IMR-90 (cell line): ENCODE measurements around the gene CKB.
A peak's percentile ranks its signal among the peaks of the same experiment; 100 is the strongest.

Experiments
- BHLHE40 ChIP-seq: fragments of 150-350 bp; IDR thresholded peaks from 2 replicates; pipeline ENCODE4 v1.6.1; 2016; ENCODE audit warnings: mild to moderate bottlenecking, low read depth, low read length
- CEBPB ChIP-seq: IDR thresholded peaks from 2 replicates; pipeline ENCODE4 v1.6.1; 2012; ENCODE audit warnings: low read depth, low read length, improper control_type of control experiment
- FOS ChIP-seq: fragments of 150-350 bp; IDR thresholded peaks from 2 replicates; pipeline ENCODE4 v1.6.1; 2016; ENCODE audit warnings: low read depth, low read length
- MAZ ChIP-seq: IDR thresholded peaks from 2 replicates; pipeline ENCODE4 v1.6.1; 2012; ENCODE audit warnings: low read depth, mild to moderate bottlenecking, low read length, improper control_type of control experiment, moderate library complexity, borderline replicate concordance
- POLR2A ChIP-seq: IDR thresholded peaks from 2 replicates; pipeline ENCODE4 v1.6.1; 2012; ENCODE audit warnings: mild to moderate bottlenecking, low read depth, low read length
- RAD21 ChIP-seq: IDR thresholded peaks from 2 replicates; pipeline ENCODE4 v1.6.1; 2012; ENCODE audit warnings: low read length, improper control_type of control experiment
- RCOR1 ChIP-seq: IDR thresholded peaks from 2 replicates; pipeline ENCODE4 v1.6.1; 2012; ENCODE audit warnings: mild to moderate bottlenecking, low read length, improper control_type of control experiment; ENCODE audit not compliant: insufficient replicate concordance
- RFX5 ChIP-seq: IDR thresholded peaks from 2 replicates; pipeline ENCODE4 v1.8.0; 2012; ENCODE audit warnings: low read depth, mild to moderate bottlenecking, low read length, moderate library complexity
- SMC3 ChIP-seq: fragments of 150-350 bp; IDR thresholded peaks from 2 replicates; pipeline ENCODE4 v1.6.1; 2016; ENCODE audit warnings: low read depth, mild to moderate bottlenecking, antibody characterized with exemption, low read length, moderate library complexity
- TF ChIP-seq, protein P1 (sequence below): conservative IDR thresholded peaks from 2 replicates; pipeline ENCODE4 v1.5.1; 2012; ENCODE audit warnings: mild to moderate bottlenecking, low read depth, low read length, improper control_type of control experiment
- TF ChIP-seq, protein P2 (sequence below): fragments of 150-350 bp; IDR thresholded peaks from 2 replicates; pipeline ENCODE4 v1.6.1; 2017; ENCODE audit warnings: mild to moderate bottlenecking, antibody characterized with exemption, low read length, low read depth

DNA sequence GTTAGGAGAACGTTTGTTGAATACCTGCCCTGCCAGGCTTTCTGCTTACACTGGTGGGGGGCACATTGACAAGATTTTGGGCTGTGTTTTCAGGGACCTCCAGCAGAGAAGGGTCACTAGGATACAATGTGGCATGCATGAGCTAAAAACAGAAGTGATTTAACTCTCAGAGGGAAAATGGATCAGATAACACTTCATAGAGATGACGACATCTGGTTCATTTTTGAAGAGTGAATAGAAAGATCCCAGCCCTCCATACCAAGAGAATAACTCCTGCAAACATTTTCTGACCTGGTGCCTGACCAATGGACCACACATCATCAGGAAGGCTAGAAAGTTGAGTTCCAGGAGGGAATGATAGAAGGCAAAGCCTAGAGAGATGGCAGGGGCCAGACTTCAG is 33.7 kb downstream of the CKB start:
- TF ChIP-seq, protein P1, sequence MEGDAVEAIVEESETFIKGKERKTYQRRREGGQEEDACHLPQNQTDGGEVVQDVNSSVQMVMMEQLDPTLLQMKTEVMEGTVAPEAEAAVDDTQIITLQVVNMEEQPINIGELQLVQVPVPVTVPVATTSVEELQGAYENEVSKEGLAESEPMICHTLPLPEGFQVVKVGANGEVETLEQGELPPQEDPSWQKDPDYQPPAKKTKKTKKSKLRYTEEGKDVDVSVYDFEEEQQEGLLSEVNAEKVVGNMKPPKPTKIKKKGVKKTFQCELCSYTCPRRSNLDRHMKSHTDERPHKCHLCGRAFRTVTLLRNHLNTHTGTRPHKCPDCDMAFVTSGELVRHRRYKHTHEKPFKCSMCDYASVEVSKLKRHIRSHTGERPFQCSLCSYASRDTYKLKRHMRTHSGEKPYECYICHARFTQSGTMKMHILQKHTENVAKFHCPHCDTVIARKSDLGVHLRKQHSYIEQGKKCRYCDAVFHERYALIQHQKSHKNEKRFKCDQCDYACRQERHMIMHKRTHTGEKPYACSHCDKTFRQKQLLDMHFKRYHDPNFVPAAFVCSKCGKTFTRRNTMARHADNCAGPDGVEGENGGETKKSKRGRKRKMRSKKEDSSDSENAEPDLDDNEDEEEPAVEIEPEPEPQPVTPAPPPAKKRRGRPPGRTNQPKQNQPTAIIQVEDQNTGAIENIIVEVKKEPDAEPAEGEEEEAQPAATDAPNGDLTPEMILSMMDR = no peak
- TF ChIP-seq FOS = peak; percentile 33; the same call in 1 of the 2 replicates
- TF ChIP-seq, protein P2, sequence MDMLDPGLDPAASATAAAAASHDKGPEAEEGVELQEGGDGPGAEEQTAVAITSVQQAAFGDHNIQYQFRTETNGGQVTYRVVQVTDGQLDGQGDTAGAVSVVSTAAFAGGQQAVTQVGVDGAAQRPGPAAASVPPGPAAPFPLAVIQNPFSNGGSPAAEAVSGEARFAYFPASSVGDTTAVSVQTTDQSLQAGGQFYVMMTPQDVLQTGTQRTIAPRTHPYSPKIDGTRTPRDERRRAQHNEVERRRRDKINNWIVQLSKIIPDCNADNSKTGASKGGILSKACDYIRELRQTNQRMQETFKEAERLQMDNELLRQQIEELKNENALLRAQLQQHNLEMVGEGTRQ = no peak
- TF ChIP-seq POLR2A = no peak
- no peak for TF ChIP-seq RFX5
- TF ChIP-seq SMC3 = no peak
- peak; percentile 62 for TF ChIP-seq CEBPB
- no peak for TF ChIP-seq RAD21
- TF ChIP-seq BHLHE40 = no peak
- no peak for TF ChIP-seq MAZ
- no peak for TF ChIP-seq RCOR1
